Body of pancreas (tissue), 4 donors: Measurements from ENCODE around the gene ADCY6. TPM values are rescaled to one million over a fixed set of nuclear protein-coding genes. Genes with fewer than 3 reads are reported as not detected.

Source experiments
- ATAC-seq: fragments of 150-250 bp; one replicate; pipeline ENCODE4 v1.9.1; 2016
- DNase-seq, 4 donors: peaks; one replicate each; pipeline ENCODE4 v3.0.0-alpha.2; 2019
- H3K27ac ChIP-seq, 4 donors: fragments of 200-600 bp; sonication (generic); 1 replicate in 3 of 4; 2 replicates in 1 of 4; pipeline versions ENCODE4 v1.5.1 to v1.6.1; 2016 to 2019; ENCODE audit warnings: mild to moderate bottlenecking in 1 of 4, mixed read lengths in 1 of 4, moderate library complexity in 1 of 4
- H3K27me3 ChIP-seq, 2 donors: fragments of 200-600 bp; sonication (generic); one replicate each; pipeline ENCODE4 v1.6.0; 2016; ENCODE audit warnings: mild to moderate bottlenecking in 1 of 2
- H3K36me3 ChIP-seq, 2 donors: fragments of 200-600 bp; sonication (generic); replicated peaks in 1 of 2; 2 replicates each; pipeline ENCODE4 v1.5.1; 2016; ENCODE audit warnings: low read depth in 2 of 2; ENCODE audit not compliant: insufficient read depth in 1 of 2
- H3K4me1 ChIP-seq: fragments of 200-600 bp; sonication (generic); one replicate; pipeline ENCODE4 v1.6.0; 2016
- H3K4me3 ChIP-seq, 2 donors: fragments of 200-600 bp; sonication (generic); 1 replicate in 1 of 2; 2 replicates in 1 of 2; pipeline ENCODE4 v1.5.1; 2016 to 2019
- H3K9me3 ChIP-seq, 3 donors: fragments of 200-600 bp; sonication (generic); 1 replicate in 2 of 3; 2 replicates in 1 of 3; pipeline ENCODE4 v1.5.1; 2016
- CTCF ChIP-seq, 7 experiments: fragments of 450-650 bp in 4 of 7; fragments of 200-600 bp in 3 of 7; sonication (generic) in 3 of 7; IDR thresholded peaks; one replicate each; pipeline ENCODE4 v1.5.1; 2016 to 2019; ENCODE audit warnings: antibody characterized with exemption in 7 of 7
- POLR2A ChIP-seq, 3 donors: fragments of 450-650 bp; IDR thresholded peaks; one replicate each; pipeline ENCODE4 v1.6.1; 2016; ENCODE audit warnings: antibody characterized with exemption in 3 of 3, mild to moderate bottlenecking in 2 of 3
- WGBS, 2 donors: methylation state at CpG; one replicate each; pipeline ENCODE4 v1.1.5; 2017; 5-methylcytosine and 5-hydroxymethylcytosine counted together
- intact Hi-C: fragments of 100-400 bp; cut with DNase I; formaldehyde crosslinking; loops from one replicate; pipeline ENCODE4 v1.15.1; 2023
- total RNA-seq, 2 donors: library from RNA; depleted of rRNA; stranded (reverse); fragments of >200 nt; gene quantifications; one replicate each; pipeline ENCODE4 v1.1.0, GENCODE V29; 2016

The ADCY6 gene
- 10 to 100 TPM; 38.6 to 59.1 TPM for total RNA-seq

DNA sequence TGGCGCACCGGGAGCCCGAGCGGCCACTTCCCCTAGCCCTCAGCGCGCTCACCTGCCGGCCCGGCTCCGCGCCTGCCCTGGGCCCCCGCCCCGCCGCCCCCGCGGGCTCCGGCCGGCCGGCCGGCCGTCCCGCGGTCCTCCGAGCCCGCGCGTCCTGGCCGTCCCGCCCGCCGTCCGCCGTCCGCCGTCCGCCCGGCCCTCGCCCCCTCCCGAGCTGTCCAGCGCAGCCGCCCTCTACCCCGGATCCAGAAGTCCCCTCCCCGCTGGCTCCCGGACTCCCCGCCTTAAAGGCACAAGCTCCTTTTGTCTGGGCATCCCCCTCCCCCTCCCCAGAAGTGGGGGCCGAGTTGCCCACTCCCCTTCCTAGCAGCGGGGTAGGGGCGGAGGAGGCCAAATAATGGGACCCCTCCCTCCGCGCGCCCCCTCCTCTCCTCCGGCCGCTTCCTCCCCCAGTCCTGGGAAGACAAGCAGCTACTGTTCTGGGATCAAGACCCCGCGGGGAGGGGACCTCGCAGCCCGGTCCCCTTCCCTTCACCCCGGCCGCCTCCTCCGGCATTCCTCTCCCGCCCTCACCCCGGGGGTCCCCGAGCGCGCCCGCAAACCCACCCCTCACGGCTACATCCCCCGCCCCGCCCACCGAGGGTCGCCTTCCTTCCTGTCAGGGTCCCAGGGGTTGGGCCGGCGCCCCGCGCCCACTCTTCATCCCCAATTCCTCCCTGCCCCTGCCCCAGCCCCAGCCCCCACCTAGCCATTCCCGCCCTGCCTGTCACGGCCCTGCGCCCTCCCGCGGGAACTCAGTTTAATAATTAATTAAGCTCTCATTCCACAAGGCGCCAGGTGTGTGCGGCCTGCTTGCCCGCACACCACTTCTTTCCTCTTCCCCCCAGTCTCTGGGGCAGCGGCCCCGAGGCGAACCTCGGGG, at the start of gene ADCY6:
ADCY6 (minus strand) TSS at position 236 of the 922 bp plus-strand sequence. CDS start 5,655 bp downstream, outside the sequence.
- ATAC-seq (peak; percentile 90), DNase-seq (peak; percentile 88 to 90 (median 89))
- TF ChIP-seq POLR2A (IDR thresholded peaks at IDR 0.05) (peak in 2 of 3 donors; percentile 32 to 45), CTCF (IDR thresholded peaks at IDR 0.05) (no peak)
- no peaks in the 10 kb centered on the region for H3K27me3 ChIP-seq
- intact Hi-C loops = no loop called here
- H3K27ac ChIP-seq = peak within 1 kb of the TSS; percentile 80 to 99 (median 95)
- peak within 1 kb of the TSS; percentile 79 to 100 for H3K4me3 ChIP-seq
- no peaks in the 10 kb centered on the region for H3K9me3 ChIP-seq
- no peaks in the 10 kb centered on the region for H3K36me3 ChIP-seq
- peaks cover 34% of the 10 kb centered on the region for H3K4me1 ChIP-seq
- WGBS, 2 donors = 1 to 2% methylated on average over 19 to 53 of the region's 86 CpGs

GRCh38 chr12:48838048-48838447, 49.2 kb upstream of the ADCY6 start:
- 75 to 85% methylated on average over 3 to 4 of the region's 4 CpGs for WGBS, 2 donors
- DNase-seq (no peak), ATAC-seq (no peak)
- H3K27me3 ChIP-seq = no peaks in the 10 kb centered on the region
- TF ChIP-seq CTCF (IDR thresholded peaks at IDR 0.05) (no peak), POLR2A (IDR thresholded peaks at IDR 0.05) (no peak)
- no peak overlapping the region for H3K27ac ChIP-seq
- no peaks in the 10 kb centered on the region for H3K4me1 ChIP-seq
- intact Hi-C loops = no loop called here
- no peak overlapping the region for H3K4me3 ChIP-seq
- no peaks in the 10 kb centered on the region for H3K9me3 ChIP-seq
- H3K36me3 ChIP-seq = peaks cover 39 to 56% of the 10 kb centered on the region in 2 donors

DNA sequence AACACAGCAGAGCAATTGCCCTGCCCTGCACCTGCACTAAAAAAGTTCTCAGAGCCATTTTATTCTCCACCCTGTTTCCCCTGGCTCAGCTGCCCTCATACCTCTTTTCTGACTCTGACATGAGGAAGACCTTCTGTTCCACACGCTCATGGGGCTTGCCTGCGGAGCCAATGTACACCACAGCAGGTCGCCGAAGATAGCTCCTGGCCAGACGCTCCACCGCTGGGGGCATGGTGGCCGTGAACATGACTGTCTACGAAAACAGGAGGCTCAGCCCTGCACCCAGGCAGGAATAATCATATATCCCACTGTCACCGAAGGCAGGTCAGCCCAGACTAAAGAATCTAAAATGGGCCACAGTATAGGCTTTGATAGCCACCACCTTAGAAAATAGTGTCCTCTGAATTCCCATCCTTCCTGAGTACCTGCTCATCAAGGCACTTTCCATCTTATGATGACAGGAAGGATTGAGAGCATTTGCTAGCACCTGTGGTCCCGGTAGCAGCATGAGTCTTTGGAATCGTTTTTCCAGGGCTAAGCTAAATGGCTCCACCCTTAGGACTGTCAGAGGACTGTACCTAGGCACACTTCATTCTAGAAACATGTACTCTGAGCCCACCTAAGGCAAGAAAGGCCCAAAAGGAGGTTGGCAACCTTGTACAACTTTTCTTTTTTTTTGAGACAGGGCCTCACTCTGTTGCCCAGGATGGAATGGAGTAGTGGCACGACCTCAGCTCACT, 43.6 kb upstream of the ADCY6 start:
- Histone ChIP-seq H3K27ac (no peak overlapping the region), H3K27me3 (no peaks in the 10 kb centered on the region), H3K9me3 (no peaks in the 10 kb centered on the region), H3K36me3 (peaks cover 16 to 67% of the 10 kb centered on the region in 2 donors), H3K4me1 (no peaks in the 10 kb centered on the region), H3K4me3 (no peak overlapping the region)
- TF ChIP-seq POLR2A (IDR thresholded peaks at IDR 0.05) = no peak
- TF ChIP-seq CTCF (IDR thresholded peaks at IDR 0.05) = no peak
- intact Hi-C loops = no loop called here
- ATAC-seq = no peak
- DNase-seq = no peak
- 81 to 91% methylated on average over 12 of the region's 12 CpGs for WGBS, 2 donors

GRCh38 chr12:48831257-48831656, 42.4 kb upstream of the ADCY6 start:
- DNase-seq (no peak), ATAC-seq (no peak)
- Histone ChIP-seq H3K27me3 (no peaks in the 10 kb centered on the region), H3K4me1 (no peaks in the 10 kb centered on the region), H3K9me3 (no peaks in the 10 kb centered on the region), H3K4me3 (no peak overlapping the region), H3K27ac (no peak overlapping the region), H3K36me3 (peaks cover 5 to 55% of the 10 kb centered on the region in 2 donors)
- intact Hi-C loops = no loop called here
- 81 to 91% methylated on average over 6 of the region's 6 CpGs for WGBS, 2 donors
- TF ChIP-seq POLR2A (IDR thresholded peaks at IDR 0.05) (no peak), CTCF (IDR thresholded peaks at IDR 0.05) (no peak)
